Stimulated activated naive B cell treated with anti-CD40 and anti-IgM and Interleukin-4, amounts not matched to agents 10 μg/mL and 1 μg/mL and 100 μg/mL, for 72 hours (primary cell): ENCODE measurements around the gene MAST3.

ENCODE experiments used
- ATAC-seq, 2 donors: fragments of 150-1000 bp; cut with Tn5 transposase; replicated peaks; 2 replicates each; pipeline ENCODE4 v1.10.0; 2021; ENCODE audit warnings: moderate library complexity in 1 of 2
- DNase-seq: peaks from one replicate; pipeline ENCODE4 v3.0.0; 2021
- H3K27ac Mint-ChIP-seq: one replicate; pipeline ENCODE4 v1.8.0; 2022; ENCODE audit warnings: mild to moderate bottlenecking, mixed read lengths
- H3K27me3 Mint-ChIP-seq, 2 donors: one replicate each; pipeline ENCODE4 v1.8.0; 2022; ENCODE audit warnings: mixed read lengths in 2 of 2
- H3K36me3 Mint-ChIP-seq, 2 donors: one replicate each; pipeline ENCODE4 v1.8.0; 2022; ENCODE audit warnings: mixed read lengths in 2 of 2, mild to moderate bottlenecking in 1 of 2
- H3K4me1 Mint-ChIP-seq, 2 donors: one replicate each; pipeline ENCODE4 v1.8.0; 2022; ENCODE audit warnings: mixed read lengths in 2 of 2, mild to moderate bottlenecking in 1 of 2
- H3K4me3 Mint-ChIP-seq, 2 donors: one replicate each; pipeline ENCODE4 v1.8.0; 2022; ENCODE audit warnings: mild to moderate bottlenecking in 2 of 2, mixed read lengths in 2 of 2, moderate library complexity in 1 of 2
- H3K9me3 Mint-ChIP-seq, 2 donors: one replicate each; pipeline ENCODE4 v1.8.0; 2022; ENCODE audit warnings: mixed read lengths in 2 of 2, mild to moderate bottlenecking in 1 of 2

MAST3 gene

GRCh38 chr19:18172331-18173053 is 74.9 kb downstream of the MAST3 start:
- Mint-ChIP-seq H3K27ac (peak overlapping the region; percentile 99), H3K4me1 (peaks cover 59 to 94% of the 10 kb centered on the region in 2 donors), H3K4me3 (peak overlapping the region; percentile 94 to 98), H3K27me3 (no peaks in the 10 kb centered on the region), H3K36me3 (peaks cover 52 to 74% of the 10 kb centered on the region in 2 donors), H3K9me3 (peaks cover 0 to 3% of the 10 kb centered on the region in 2 donors)
- ATAC-seq: no peak
- DNase-seq: no peak

DNA sequence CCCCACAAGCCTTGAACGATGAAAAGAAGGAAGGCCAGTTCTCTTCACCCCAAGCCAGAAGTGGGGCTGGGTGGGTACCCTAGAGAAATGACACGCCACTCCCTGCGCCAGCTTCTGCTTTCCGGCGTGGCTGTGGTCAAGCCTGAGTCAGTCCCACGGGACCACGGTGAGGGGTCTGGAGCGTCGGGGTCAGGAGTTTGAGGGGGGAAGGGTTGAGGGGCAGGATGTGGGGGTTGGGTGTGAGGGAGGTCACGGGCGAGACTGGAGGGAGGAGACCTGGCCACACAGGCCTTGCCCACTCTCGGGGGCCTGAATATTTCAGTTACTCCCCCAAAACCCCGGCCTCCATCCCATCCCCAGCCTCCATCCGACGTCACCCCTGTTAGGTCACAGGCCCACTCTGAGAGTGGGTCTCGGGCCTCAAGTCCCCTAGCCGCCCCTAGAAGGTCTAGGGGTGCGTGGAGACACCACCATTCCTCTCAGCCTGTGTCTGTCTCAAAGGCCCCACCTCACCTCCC is 75.5 kb downstream of the MAST3 start:
- Mint-ChIP-seq H3K9me3 (peaks cover 0 to 3% of the 10 kb centered on the region in 2 donors), H3K27me3 (no peaks in the 10 kb centered on the region), H3K4me1 (peaks cover 59 to 96% of the 10 kb centered on the region in 2 donors), H3K27ac (peak overlapping the region; percentile 99), H3K36me3 (peaks cover 54 to 75% of the 10 kb centered on the region in 2 donors), H3K4me3 (peak overlapping the region; percentile 94 to 98)
- ATAC-seq (peak; percentile 31 to 37), DNase-seq (peak; percentile 82)

- H3K4me1 Mint-ChIP-seq: peaks cover 56 to 92% of the 10 kb centered on the region in 2 donors
Observed at GRCh38 chr19:18173572-18174288, 76.2 kb downstream of the MAST3 start, which contains the start of gene IFI30. Gene IFI30 (plus strand): TSS chr19:18173813. CDS start chr19:18173842, 29 bp downstream.

DNA sequence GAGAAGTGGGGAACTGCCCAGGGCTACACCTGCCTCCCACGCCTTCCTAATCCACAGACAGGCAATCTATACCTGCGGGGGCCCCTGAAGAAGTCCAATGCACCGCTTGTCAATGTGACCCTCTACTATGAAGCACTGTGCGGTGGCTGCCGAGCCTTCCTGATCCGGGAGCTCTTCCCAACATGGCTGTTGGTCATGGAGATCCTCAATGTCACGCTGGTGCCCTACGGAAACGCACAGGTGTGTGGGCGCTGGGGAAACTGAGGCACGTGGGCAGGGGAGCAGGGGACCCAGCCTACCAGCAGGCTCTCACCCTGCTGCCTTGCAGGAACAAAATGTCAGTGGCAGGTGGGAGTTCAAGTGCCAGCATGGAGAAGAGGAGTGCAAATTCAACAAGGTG is 77.4 kb downstream of the MAST3 start:
- Mint-ChIP-seq H3K36me3 (peaks cover 56 to 75% of the 10 kb centered on the region in 2 donors), H3K9me3 (no peaks in the 10 kb centered on the region), H3K27ac (peak overlapping the region; percentile 99), H3K4me3 (peak overlapping the region; percentile 94 to 98), H3K4me1 (peaks cover 52 to 91% of the 10 kb centered on the region in 2 donors), H3K27me3 (no peaks in the 10 kb centered on the region)
- ATAC-seq (no peak), DNase-seq (no peak)

More at GRCh38 chr19:18173572-18174288, 76.2 kb downstream of the MAST3 start, which contains the start of gene IFI30:
- H3K4me3 Mint-ChIP-seq: peak within 1 kb of the TSS; percentile 94 to 98
- ATAC-seq: peak; percentile 65 to 72
- H3K36me3 Mint-ChIP-seq: peaks cover 53 to 75% of the 10 kb centered on the region in 2 donors
- H3K9me3 Mint-ChIP-seq: peaks cover 0 to 3% of the 10 kb centered on the region in 2 donors
- peak; percentile 92 for DNase-seq
- H3K27me3 Mint-ChIP-seq: no peaks in the 10 kb centered on the region
- peak within 1 kb of the TSS; percentile 99 for H3K27ac Mint-ChIP-seq

- Mint-ChIP-seq H3K4me3 (peak overlapping the region; percentile 73 to 76), H3K27me3 (no peaks in the 10 kb centered on the region), H3K36me3 (peaks cover 49 to 67% of the 10 kb centered on the region in 2 donors), H3K27ac (peak overlapping the region; percentile 86), H3K4me1 (peaks cover 46 to 91% of the 10 kb centered on the region in 2 donors), H3K9me3 (no peaks in the 10 kb centered on the region)
- DNase-seq: no peak
- ATAC-seq: no peak
Observed at GRCh38 chr19:18176367-18177310, 79.1 kb downstream of the MAST3 start.

GRCh38 chr19:18179957-18180356 is 82.4 kb downstream of the MAST3 start:
- peaks cover 36 to 42% of the 10 kb centered on the region in 2 donors for H3K36me3 Mint-ChIP-seq
- no peaks in the 10 kb centered on the region for H3K27me3 Mint-ChIP-seq
- peaks cover 30 to 61% of the 10 kb centered on the region in 2 donors for H3K4me1 Mint-ChIP-seq
- H3K27ac Mint-ChIP-seq: peak overlapping the region; percentile 59
- H3K4me3 Mint-ChIP-seq: peak overlapping the region in 1 of 2 donors; percentile 33
- peak; percentile 41 to 45 for ATAC-seq
- no peak for DNase-seq
- no peaks in the 10 kb centered on the region for H3K9me3 Mint-ChIP-seq

DNA sequence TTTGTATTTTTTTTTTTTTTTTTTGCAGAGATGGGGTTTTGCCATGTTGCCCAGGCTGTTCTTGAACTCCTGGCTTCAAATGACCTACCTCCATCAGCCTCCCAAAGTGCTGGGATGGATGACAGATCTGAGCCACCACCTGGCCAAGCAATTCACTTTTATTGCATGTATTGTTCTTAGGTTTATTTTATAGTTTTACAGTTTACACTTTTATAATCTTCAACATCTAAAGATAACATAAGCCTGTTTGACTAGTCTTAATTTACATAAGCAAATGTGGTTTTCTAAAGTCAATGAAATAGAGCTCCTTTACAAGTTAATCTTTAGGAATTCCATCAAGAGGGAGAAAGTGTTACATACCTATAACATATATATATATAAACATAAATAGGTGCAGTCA is 86.0 kb downstream of the MAST3 start:
- Mint-ChIP-seq H3K9me3 (no peaks in the 10 kb centered on the region), H3K4me1 (peaks cover 12 to 41% of the 10 kb centered on the region in 2 donors), H3K27me3 (no peaks in the 10 kb centered on the region), H3K36me3 (peaks cover 8 to 11% of the 10 kb centered on the region in 2 donors), H3K27ac (no peak overlapping the region), H3K4me3 (no peak overlapping the region)
- DNase-seq (no peak), ATAC-seq (no peak)

DNA sequence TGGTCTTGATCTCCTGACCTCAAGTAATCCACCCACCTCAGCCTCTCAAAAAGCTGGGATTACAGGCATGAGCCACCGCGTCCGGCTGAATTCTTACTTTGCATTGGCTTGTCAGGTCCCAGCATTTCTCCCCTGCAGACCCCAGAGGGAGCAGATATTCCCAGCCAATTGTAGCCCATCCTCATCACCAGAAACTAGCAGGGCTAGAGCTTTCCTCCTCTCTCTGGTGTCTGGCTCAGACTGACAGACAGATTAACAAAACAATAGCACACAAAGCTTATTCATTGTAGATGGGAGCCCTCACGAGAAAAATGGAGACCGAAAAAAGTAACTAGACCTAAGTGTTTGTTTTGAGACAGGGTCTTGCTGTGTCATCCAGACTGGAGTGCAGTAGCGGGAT is 88.0 kb downstream of the MAST3 start:
- ATAC-seq (no peak), DNase-seq (no peak)
- no peaks in the 10 kb centered on the region for H3K27me3 Mint-ChIP-seq
- H3K36me3 Mint-ChIP-seq: no peaks in the 10 kb centered on the region
- H3K4me1 Mint-ChIP-seq: peaks cover 10 to 23% of the 10 kb centered on the region in 2 donors
- H3K4me3 Mint-ChIP-seq: no peak overlapping the region
- H3K27ac Mint-ChIP-seq: peak overlapping the region; percentile 60
- no peaks in the 10 kb centered on the region for H3K9me3 Mint-ChIP-seq

- H3K4me1 Mint-ChIP-seq: peaks cover 23 to 37% of the 10 kb centered on the region in 2 donors
- H3K36me3 Mint-ChIP-seq: peaks cover 4 to 7% of the 10 kb centered on the region in 2 donors
- no peaks in the 10 kb centered on the region for H3K27me3 Mint-ChIP-seq
- no peak overlapping the region for H3K4me3 Mint-ChIP-seq
- no peak for DNase-seq
- H3K27ac Mint-ChIP-seq: no peak overlapping the region
- H3K9me3 Mint-ChIP-seq: no peaks in the 10 kb centered on the region
- ATAC-seq: no peak
Observed at GRCh38 chr19:18190278-18190677, 92.7 kb downstream of the MAST3 start.

DNA sequence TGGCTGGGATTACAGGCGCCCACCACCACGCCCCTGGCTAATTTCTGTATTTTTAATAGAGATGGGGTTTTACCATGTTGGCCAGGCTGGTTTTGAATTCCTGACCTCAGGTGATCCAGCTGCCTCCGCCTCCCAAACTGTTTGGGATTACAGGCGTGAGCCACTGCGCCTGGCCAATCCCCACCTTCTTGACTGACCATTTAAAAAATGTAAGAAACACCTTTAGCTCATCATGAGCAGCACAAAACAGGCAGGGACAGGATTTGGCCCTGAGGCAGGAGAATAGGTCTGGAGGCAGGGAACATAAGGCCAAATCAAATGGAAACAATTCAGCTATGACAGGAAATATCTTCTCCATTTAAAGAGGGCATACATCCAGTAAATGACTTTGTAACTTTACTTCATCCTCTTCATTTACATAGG is 94.1 kb downstream of the MAST3 start:
- Mint-ChIP-seq H3K27ac (peak overlapping the region; percentile 95), H3K36me3 (peaks cover 8 to 16% of the 10 kb centered on the region in 2 donors), H3K9me3 (no peaks in the 10 kb centered on the region), H3K27me3 (no peaks in the 10 kb centered on the region), H3K4me1 (peaks cover 21 to 28% of the 10 kb centered on the region in 2 donors), H3K4me3 (peak overlapping the region; percentile 87 to 92)
- no peak for ATAC-seq
- DNase-seq: no peak

DNA sequence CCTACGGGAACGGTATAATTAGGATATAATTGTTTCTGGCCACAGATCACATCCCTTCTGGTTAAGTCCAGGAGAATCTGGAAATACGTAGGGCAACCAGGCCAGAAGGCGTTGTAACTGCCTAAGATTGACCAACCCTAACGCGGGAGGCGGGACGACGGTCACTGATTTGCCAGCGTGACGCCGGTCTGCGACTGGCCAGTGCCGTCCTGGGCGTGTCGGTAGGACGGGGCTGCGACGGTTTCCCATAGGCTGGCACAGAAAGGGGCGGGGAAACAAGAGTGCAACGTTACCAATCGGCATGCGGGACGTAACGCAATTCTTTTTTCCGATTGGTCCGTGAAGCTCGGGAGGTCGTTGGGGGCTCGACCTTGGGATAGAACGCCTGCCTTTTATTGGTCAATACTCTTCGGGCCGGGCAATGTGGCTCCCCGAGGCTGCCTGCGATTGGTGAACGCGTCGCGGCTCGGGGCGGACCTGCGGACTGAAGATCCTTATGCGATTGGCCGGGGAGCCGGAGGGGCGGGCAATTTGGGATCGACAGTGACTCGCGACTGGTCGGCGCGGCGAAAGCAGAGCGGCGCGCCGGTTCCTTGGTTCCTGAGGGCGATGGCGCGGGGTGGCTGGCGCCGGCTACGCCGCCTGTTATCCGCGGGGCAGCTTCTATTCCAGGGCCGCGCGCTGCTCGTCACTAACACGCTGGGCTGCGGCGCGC is 95.3 kb downstream of the MAST3 start, which contains the start of gene MPV17L2:
Gene MPV17L2 (plus strand): TSS at position 546 of the 715 bp plus-strand sequence. CDS start 64 bp downstream, at position 610.
- DNase-seq (peak; percentile 98), ATAC-seq (peak; percentile 88 to 91)
- Mint-ChIP-seq H3K4me1 (peaks cover 21 to 28% of the 10 kb centered on the region in 2 donors), H3K27ac (peak within 1 kb of the TSS; percentile 95), H3K9me3 (no peaks in the 10 kb centered on the region), H3K27me3 (no peaks in the 10 kb centered on the region), H3K4me3 (peak within 1 kb of the TSS; percentile 87 to 92), H3K36me3 (peaks cover 8 to 21% of the 10 kb centered on the region in 2 donors)

DNA sequence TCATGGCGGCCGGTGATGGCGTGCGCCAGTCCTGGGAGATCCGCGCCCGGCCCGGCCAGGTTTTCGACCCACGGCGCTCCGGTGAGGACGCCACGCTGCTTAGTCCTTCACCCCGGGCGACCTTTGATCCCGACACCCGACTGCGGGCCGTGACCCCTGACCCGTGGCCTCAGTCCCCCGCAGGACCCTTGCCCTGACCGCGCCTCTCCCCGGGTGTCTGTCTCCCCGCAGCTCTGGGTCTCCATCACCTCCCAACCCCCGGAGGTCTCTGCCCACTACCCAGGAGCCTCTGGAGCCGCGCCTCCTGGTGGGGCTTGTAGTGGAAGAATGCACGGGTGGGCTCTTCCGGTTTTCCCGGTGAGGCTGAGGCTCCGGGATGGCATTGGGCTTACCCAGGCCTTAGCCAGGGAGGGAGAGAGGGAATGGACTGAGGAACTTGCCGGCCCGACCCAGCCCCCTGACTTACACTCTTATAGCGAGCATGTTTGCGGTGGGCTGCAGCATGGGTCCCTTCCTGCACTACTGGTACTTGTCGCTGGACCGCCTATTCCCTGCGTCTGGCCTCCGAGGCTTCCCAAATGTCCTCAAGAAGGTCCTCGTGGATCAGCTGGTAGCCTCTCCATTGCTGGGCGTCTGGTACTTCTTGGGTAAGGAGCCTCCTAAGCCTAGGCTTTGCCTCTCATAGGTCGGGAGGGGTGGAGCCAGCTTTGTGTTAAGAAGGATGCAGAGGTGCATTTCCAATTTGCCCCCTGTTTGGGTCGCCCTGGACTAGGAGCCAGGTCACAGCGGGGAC is 96.0 kb downstream of the MAST3 start:
- Mint-ChIP-seq H3K4me3 (peak overlapping the region; percentile 87 to 92), H3K27ac (peak overlapping the region; percentile 95), H3K4me1 (peaks cover 21 to 28% of the 10 kb centered on the region in 2 donors), H3K36me3 (peaks cover 15 to 28% of the 10 kb centered on the region in 2 donors), H3K27me3 (no peaks in the 10 kb centered on the region), H3K9me3 (no peaks in the 10 kb centered on the region)
- no peak for ATAC-seq
- DNase-seq: no peak
